DND-41 (cell line): ENCODE measurements around the gene KIF5A.

ENCODE experiments used
- EZH2 ChIP-seq: IDR thresholded peaks from 3 replicates; pipeline ENCODE4 v1.6.1; 2012; ENCODE audit warnings: borderline replicate concordance, low read depth, mild to moderate bottlenecking, moderate library complexity, low read length, inconsistent platforms; ENCODE audit not compliant: severe bottlenecking
- TF ChIP-seq, protein P1 (sequence below): IDR thresholded peaks from 2 replicates; pipeline ENCODE4 v1.5.1; 2012; ENCODE audit warnings: borderline replicate concordance, low read length, moderate library complexity, mild to moderate bottlenecking; ENCODE audit not compliant: poor library complexity, severe bottlenecking; ENCODE audit errors: extremely low read depth

DNA sequence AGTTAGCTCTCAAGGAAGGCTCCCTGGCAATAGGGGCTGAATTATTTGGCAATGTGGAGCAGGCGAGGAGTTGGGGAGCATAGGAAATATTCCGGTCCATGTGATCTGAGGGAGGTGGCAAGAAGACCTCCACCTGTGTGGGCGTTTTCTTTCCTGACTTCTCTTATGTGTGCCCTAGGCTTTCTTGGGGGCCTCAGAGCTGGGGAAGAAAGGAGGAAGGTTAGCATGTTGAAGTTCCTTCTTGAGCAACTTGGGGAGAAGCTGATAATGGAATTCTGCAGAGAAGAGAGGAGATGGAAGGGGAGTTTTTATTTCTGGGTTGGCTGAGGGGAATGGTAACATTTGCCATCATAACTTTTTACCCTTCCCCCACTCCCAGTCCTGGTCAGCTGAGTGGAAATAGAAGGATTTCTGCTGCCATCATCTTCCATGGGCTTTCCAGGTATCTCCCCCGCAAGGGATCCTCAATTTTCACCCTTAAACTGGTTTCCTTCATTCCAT lies 56.0 kb downstream of the KIF5A start:
- TF ChIP-seq, protein P1, sequence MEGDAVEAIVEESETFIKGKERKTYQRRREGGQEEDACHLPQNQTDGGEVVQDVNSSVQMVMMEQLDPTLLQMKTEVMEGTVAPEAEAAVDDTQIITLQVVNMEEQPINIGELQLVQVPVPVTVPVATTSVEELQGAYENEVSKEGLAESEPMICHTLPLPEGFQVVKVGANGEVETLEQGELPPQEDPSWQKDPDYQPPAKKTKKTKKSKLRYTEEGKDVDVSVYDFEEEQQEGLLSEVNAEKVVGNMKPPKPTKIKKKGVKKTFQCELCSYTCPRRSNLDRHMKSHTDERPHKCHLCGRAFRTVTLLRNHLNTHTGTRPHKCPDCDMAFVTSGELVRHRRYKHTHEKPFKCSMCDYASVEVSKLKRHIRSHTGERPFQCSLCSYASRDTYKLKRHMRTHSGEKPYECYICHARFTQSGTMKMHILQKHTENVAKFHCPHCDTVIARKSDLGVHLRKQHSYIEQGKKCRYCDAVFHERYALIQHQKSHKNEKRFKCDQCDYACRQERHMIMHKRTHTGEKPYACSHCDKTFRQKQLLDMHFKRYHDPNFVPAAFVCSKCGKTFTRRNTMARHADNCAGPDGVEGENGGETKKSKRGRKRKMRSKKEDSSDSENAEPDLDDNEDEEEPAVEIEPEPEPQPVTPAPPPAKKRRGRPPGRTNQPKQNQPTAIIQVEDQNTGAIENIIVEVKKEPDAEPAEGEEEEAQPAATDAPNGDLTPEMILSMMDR, result no peak
- no peak for TF ChIP-seq EZH2
